Loucy (cell line): Measurements from ENCODE around the gene CT47C1.

Experiments
- H2AFZ ChIP-seq: fragments of 200-600 bp; sonication (generic); 2 replicates; pipeline ENCODE4 v1.6.0; 2016; ENCODE audit warnings: antibody characterized with exemption, mild to moderate bottlenecking, low read length, moderate library complexity
- H3F3A ChIP-seq: fragments of 200-600 bp; 2 replicates; pipeline ENCODE4 v1.6.0; 2016; ENCODE audit warnings: antibody characterized with exemption, low read depth, mild to moderate bottlenecking
- H3K27me3 ChIP-seq: fragments of 200-600 bp; sonication (generic); 2 replicates; pipeline ENCODE4 v1.6.1; 2014; ENCODE audit warnings: low read length, mild to moderate bottlenecking; ENCODE audit not compliant: insufficient read depth, poor library complexity, severe bottlenecking
- H3K36me3 ChIP-seq: fragments of 200-600 bp; sonication (generic); 2 replicates; pipeline ENCODE4 v1.6.1; 2016; ENCODE audit warnings: low read length; ENCODE audit not compliant: insufficient read depth
- H3K4me1 ChIP-seq: fragments of 200-600 bp; sonication (generic); 2 replicates; pipeline ENCODE4 v1.5.1; 2014; ENCODE audit warnings: low read length, mild to moderate bottlenecking; ENCODE audit not compliant: insufficient read depth, poor library complexity, severe bottlenecking
- H3K4me2 ChIP-seq: fragments of 200-600 bp; sonication (generic); 2 replicates; pipeline ENCODE4 v1.6.0; 2014; ENCODE audit warnings: antibody characterized with exemption, low read length, low read depth, mild to moderate bottlenecking; ENCODE audit not compliant: poor library complexity, severe bottlenecking
- H3K4me3 ChIP-seq: fragments of 200-600 bp; sonication (generic); 2 replicates; pipeline ENCODE4 v1.5.1; 2014; ENCODE audit warnings: low read length, mild to moderate bottlenecking, mixed read lengths; ENCODE audit not compliant: poor library complexity, severe bottlenecking
- H3K79me2 ChIP-seq: fragments of 200-600 bp; sonication (generic); 2 replicates; pipeline ENCODE4 v1.6.1; 2014; ENCODE audit warnings: low read length; ENCODE audit not compliant: insufficient read depth
- H3K9ac ChIP-seq: fragments of 200-600 bp; sonication (generic); 2 replicates; pipeline ENCODE4 v1.6.0; 2014; ENCODE audit warnings: mild to moderate bottlenecking, low read depth, low read length, moderate library complexity; ENCODE audit not compliant: poor library complexity, severe bottlenecking
- H3K9me2 ChIP-seq: fragments of 200-600 bp; sonication (generic); replicated peaks from 2 replicates; pipeline ENCODE4 v1.6.1; 2016; ENCODE audit warnings: low read depth, low read length, mixed read lengths
- H3K9me3 ChIP-seq: fragments of 200-600 bp; sonication (generic); 2 replicates; pipeline ENCODE4 v1.6.1; 2014; ENCODE audit warnings: mild to moderate bottlenecking, antibody characterized with exemption, low read length, low read depth; ENCODE audit not compliant: insufficient read depth
- H4K20me1 ChIP-seq: fragments of 200-600 bp; sonication (generic); 2 replicates; pipeline ENCODE4 v1.6.0; 2014; ENCODE audit warnings: antibody characterized with exemption, low read length, mild to moderate bottlenecking; ENCODE audit not compliant: insufficient read depth, poor library complexity, severe bottlenecking
- EZH2phosphoT487 ChIP-seq: fragments of 200-600 bp; IDR thresholded peaks from 2 replicates; pipeline ENCODE4 v1.6.1; 2018; ENCODE audit warnings: antibody characterized with exemption, mild to moderate bottlenecking, moderate library complexity, borderline replicate concordance
- TF ChIP-seq, protein P1 (sequence below): fragments of 200-600 bp; sonication (generic); conservative IDR thresholded peaks from 2 replicates; pipeline ENCODE4 v1.5.1; 2014; ENCODE audit warnings: mild to moderate bottlenecking, antibody characterized with exemption, low read length

Gene CT47C1

DNA sequence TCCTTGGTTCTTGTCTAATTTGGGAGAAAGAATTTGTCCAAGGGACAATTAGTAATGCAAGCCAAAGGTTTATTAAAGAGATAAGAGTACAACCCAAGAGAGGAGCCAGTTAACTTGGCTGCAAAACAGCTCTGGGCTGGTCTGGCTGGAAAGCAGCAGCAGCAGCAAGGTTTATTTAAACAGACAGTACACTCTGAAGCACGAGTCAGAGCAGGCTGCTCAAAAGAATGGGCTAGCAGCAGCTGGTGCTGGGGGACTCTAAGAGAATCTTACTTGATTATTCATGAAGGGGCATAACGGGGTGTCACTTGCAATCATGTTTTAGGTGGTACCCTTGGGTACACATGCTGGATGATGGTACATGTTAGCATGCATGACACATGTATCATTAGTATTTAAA, 17.1 kb upstream of the CT47C1 start:
- H3K9ac ChIP-seq = no peak overlapping the region
- H3K4me3 ChIP-seq = no peak overlapping the region
- no peak overlapping the region for H2AFZ ChIP-seq
- H3F3A ChIP-seq = no peaks in the 10 kb centered on the region
- H4K20me1 ChIP-seq = no peaks in the 10 kb centered on the region
- H3K79me2 ChIP-seq = no peaks in the 10 kb centered on the region
- H3K9me2 ChIP-seq = no peaks in the 10 kb centered on the region
- H3K9me3 ChIP-seq = no peaks in the 10 kb centered on the region
- TF ChIP-seq EZH2phosphoT487 = no peak
- TF ChIP-seq, protein P1, sequence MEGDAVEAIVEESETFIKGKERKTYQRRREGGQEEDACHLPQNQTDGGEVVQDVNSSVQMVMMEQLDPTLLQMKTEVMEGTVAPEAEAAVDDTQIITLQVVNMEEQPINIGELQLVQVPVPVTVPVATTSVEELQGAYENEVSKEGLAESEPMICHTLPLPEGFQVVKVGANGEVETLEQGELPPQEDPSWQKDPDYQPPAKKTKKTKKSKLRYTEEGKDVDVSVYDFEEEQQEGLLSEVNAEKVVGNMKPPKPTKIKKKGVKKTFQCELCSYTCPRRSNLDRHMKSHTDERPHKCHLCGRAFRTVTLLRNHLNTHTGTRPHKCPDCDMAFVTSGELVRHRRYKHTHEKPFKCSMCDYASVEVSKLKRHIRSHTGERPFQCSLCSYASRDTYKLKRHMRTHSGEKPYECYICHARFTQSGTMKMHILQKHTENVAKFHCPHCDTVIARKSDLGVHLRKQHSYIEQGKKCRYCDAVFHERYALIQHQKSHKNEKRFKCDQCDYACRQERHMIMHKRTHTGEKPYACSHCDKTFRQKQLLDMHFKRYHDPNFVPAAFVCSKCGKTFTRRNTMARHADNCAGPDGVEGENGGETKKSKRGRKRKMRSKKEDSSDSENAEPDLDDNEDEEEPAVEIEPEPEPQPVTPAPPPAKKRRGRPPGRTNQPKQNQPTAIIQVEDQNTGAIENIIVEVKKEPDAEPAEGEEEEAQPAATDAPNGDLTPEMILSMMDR = no peak
- no peaks in the 10 kb centered on the region for H3K4me1 ChIP-seq
- no peaks in the 10 kb centered on the region for H3K27me3 ChIP-seq
- no peak overlapping the region for H3K4me2 ChIP-seq
- no peaks in the 10 kb centered on the region for H3K36me3 ChIP-seq

DNA sequence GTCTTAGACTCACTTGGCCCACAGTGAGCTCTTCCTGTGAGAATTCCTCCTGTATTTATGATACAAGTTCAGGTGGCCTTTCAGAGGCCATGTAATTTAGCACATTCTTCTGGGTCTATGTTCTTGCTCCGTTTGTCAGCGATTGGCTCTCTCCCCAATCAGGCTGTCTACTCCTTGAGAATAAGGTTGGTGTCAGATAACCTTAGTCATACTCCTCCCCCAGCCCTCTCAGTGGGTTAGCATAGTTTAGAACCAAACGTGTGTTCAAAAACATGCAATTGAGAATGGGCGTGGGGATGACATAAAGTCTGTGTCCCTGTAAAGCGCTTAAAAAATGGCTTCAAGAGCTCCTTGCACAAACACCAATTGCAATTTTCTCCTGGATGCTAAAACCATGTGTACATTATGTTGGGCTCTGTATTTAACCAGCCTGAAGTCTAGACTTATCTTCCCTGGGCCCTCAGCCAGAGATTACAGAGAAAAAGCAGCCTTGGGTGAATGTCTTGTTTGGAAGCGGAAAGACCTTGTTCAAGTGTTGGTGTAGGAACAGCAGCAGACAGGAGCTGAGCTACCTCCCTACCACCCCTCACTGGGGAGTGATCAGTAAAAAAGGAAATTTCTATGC, 9.9 kb upstream of the CT47C1 start:
- Histone ChIP-seq H2AFZ (no peak overlapping the region), H3K9me2 (no peaks in the 10 kb centered on the region), H4K20me1 (no peaks in the 10 kb centered on the region), H3K79me2 (no peaks in the 10 kb centered on the region), H3F3A (no peaks in the 10 kb centered on the region), H3K36me3 (no peaks in the 10 kb centered on the region), H3K4me1 (no peaks in the 10 kb centered on the region), H3K9me3 (no peaks in the 10 kb centered on the region), H3K27me3 (no peaks in the 10 kb centered on the region), H3K4me2 (no peak overlapping the region), H3K4me3 (no peak overlapping the region), H3K9ac (no peak overlapping the region)
- TF ChIP-seq, protein P1 = no peak
- TF ChIP-seq EZH2phosphoT487 = no peak

DNA sequence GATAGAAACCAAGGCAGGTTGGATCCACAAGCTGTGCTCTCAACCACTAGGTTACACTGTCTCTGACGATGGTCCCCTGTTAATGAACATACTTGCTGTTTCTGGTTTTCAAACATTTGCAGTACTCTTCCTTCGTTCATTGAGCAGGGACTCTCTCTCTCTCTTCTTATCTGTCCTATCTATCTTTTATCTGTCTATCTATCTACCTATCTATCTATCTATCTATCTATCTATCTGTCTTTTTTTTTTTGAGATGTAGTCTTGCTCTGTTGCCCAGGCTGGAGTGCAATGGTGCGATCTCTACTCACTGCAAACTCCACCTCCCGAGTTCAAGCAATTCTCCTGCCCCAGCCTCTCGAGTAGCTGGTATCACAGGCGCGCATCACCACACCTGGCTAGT, 9.4 kb upstream of the CT47C1 start:
- H2AFZ ChIP-seq = no peak overlapping the region
- no peaks in the 10 kb centered on the region for H3K9me3 ChIP-seq
- no peaks in the 10 kb centered on the region for H3K36me3 ChIP-seq
- no peaks in the 10 kb centered on the region for H3K4me1 ChIP-seq
- no peaks in the 10 kb centered on the region for H3K9me2 ChIP-seq
- TF ChIP-seq EZH2phosphoT487 = no peak
- TF ChIP-seq, protein P1 = no peak
- H3K9ac ChIP-seq = no peak overlapping the region
- H3K4me2 ChIP-seq = no peak overlapping the region
- H3K79me2 ChIP-seq = no peaks in the 10 kb centered on the region
- H3K27me3 ChIP-seq = no peaks in the 10 kb centered on the region
- no peaks in the 10 kb centered on the region for H3F3A ChIP-seq
- H4K20me1 ChIP-seq = no peaks in the 10 kb centered on the region
- H3K4me3 ChIP-seq = no peak overlapping the region
